Liver (tissue), 9 donors: ENCODE results near the gene SNX6. TPM values are rescaled to one million over a fixed set of nuclear protein-coding genes. Genes with fewer than 3 reads are reported as not detected.

Experiments
- DNase-seq: peaks from one replicate; pipeline ENCODE4 v3.0.0-alpha.2; 2017; ENCODE audit warnings: low spot score
- H3K27ac ChIP-seq, 2 donors: one replicate each; pipeline ENCODE4 v1.7.0; 2013; ENCODE audit warnings: inconsistent platforms in 2 of 2, low read length in 2 of 2, control low read depth in 1 of 2, low read depth in 1 of 2, mild to moderate bottlenecking in 1 of 2
- H3K27me3 ChIP-seq, 4 donors: one replicate each; pipeline versions ENCODE4 v1.6.1 to v1.7.0; 2013; ENCODE audit warnings: low read length in 3 of 4, inconsistent platforms in 1 of 4, mild to moderate bottlenecking in 1 of 4, moderate library complexity in 1 of 4; ENCODE audit not compliant: control insufficient read depth in 4 of 4, insufficient read depth in 4 of 4
- H3K36me3 ChIP-seq, 4 donors: one replicate each; pipeline versions ENCODE4 v1.6.1 to v1.7.0; 2013; ENCODE audit warnings: low read length in 3 of 4, mild to moderate bottlenecking in 3 of 4, low read depth in 1 of 4, moderate library complexity in 1 of 4; ENCODE audit not compliant: control insufficient read depth in 4 of 4, insufficient read depth in 3 of 4
- H3K4me1 ChIP-seq, 4 donors: one replicate each; pipeline versions ENCODE4 v1.6.1 to v1.7.0; 2013; ENCODE audit warnings: low read length in 3 of 4, mild to moderate bottlenecking in 3 of 4, moderate library complexity in 1 of 4; ENCODE audit not compliant: control insufficient read depth in 4 of 4, insufficient read depth in 4 of 4
- H3K4me3 ChIP-seq, 3 donors: one replicate each; pipeline versions ENCODE4 v1.6.1 to v1.7.0; 2013; ENCODE audit warnings: low read length in 3 of 3, control low read depth in 1 of 3, low read depth in 1 of 3, mild to moderate bottlenecking in 1 of 3
- H3K9ac ChIP-seq, 2 donors: one replicate each; pipeline ENCODE4 v1.7.0; 2013; ENCODE audit warnings: low read length in 2 of 2, mild to moderate bottlenecking in 2 of 2, moderate library complexity in 2 of 2, control low read depth in 1 of 2, low read depth in 1 of 2
- H3K9me3 ChIP-seq, 4 donors: one replicate each; pipeline versions ENCODE4 v1.6.1 to v1.7.0; 2013; ENCODE audit warnings: low read length in 3 of 4; ENCODE audit not compliant: control insufficient read depth in 4 of 4
- ATF3 ChIP-seq: IDR thresholded peaks from 2 replicates; pipeline ENCODE4 v1.6.1; 2016; ENCODE audit warnings: antibody characterized with exemption
- CTCF ChIP-seq: fragments of 150-350 bp; IDR thresholded peaks from 2 replicates; pipeline ENCODE4 v1.5.1; 2017; ENCODE audit warnings: improper control_type of control experiment, low read depth, low read length; ENCODE audit not compliant: missing input control
- EGR1 ChIP-seq, 2 donors: IDR thresholded peaks; 2 replicates each; pipeline ENCODE4 v1.6.1; 2016 to 2018; ENCODE audit warnings: antibody characterized with exemption in 2 of 2, low read depth in 2 of 2
- FOXA1 ChIP-seq: IDR thresholded peaks from 2 replicates; pipeline ENCODE4 v1.6.1; 2016; ENCODE audit warnings: antibody characterized with exemption
- FOXA2 ChIP-seq: IDR thresholded peaks from 2 replicates; pipeline ENCODE4 v1.6.1; 2016; ENCODE audit warnings: antibody characterized with exemption
- GABPA ChIP-seq, 2 donors: IDR thresholded peaks in 1 of 2; conservative IDR thresholded peaks in 1 of 2; 2 replicates each; pipeline ENCODE4 v1.6.1; 2016; ENCODE audit warnings: antibody characterized with exemption in 2 of 2, mild to moderate bottlenecking in 1 of 2, moderate library complexity in 1 of 2
- HNF4A ChIP-seq, 2 donors: conservative IDR thresholded peaks; 2 replicates each; pipeline ENCODE4 v1.6.1; 2016; ENCODE audit warnings: antibody characterized with exemption in 2 of 2, mild to moderate bottlenecking in 2 of 2
- HNF4G ChIP-seq: IDR thresholded peaks from 2 replicates; pipeline ENCODE4 v1.6.1; 2016; ENCODE audit warnings: antibody characterized with exemption
- JUND ChIP-seq, 2 donors: IDR thresholded peaks; 2 replicates each; pipeline ENCODE4 v1.6.1; 2016; ENCODE audit warnings: antibody characterized with exemption in 2 of 2
- MAX ChIP-seq: IDR thresholded peaks from 2 replicates; pipeline ENCODE4 v1.6.1; 2016; ENCODE audit warnings: antibody characterized with exemption
- NR2F2 ChIP-seq: IDR thresholded peaks from 2 replicates; pipeline ENCODE4 v1.6.1; 2016; ENCODE audit warnings: antibody characterized with exemption
- RAD21 ChIP-seq, 2 donors: IDR thresholded peaks; 2 replicates each; pipeline ENCODE4 v1.6.1; 2016; ENCODE audit warnings: antibody characterized with exemption in 2 of 2, mild to moderate bottlenecking in 2 of 2
- RXRA ChIP-seq, 2 donors: IDR thresholded peaks; 2 replicates each; pipeline ENCODE4 v1.6.1; 2017 to 2018; ENCODE audit warnings: antibody characterized with exemption in 2 of 2, mild to moderate bottlenecking in 1 of 2
- SP1 ChIP-seq: IDR thresholded peaks from 2 replicates; pipeline ENCODE4 v1.6.1; 2018; ENCODE audit warnings: antibody characterized with exemption, mild to moderate bottlenecking
- TAF1 ChIP-seq: conservative IDR thresholded peaks from 2 replicates; pipeline ENCODE4 v1.6.1; 2016; ENCODE audit warnings: antibody characterized with exemption, mild to moderate bottlenecking
- YY1 ChIP-seq: IDR thresholded peaks from 2 replicates; pipeline ENCODE4 v1.6.1; 2016; ENCODE audit warnings: antibody characterized with exemption, mild to moderate bottlenecking
- ZBTB33 ChIP-seq: IDR thresholded peaks from 2 replicates; pipeline ENCODE4 v1.6.1; 2016; ENCODE audit warnings: antibody characterized with exemption
- WGBS: extraction: QIAGEN DNeasy Blood & Tissue Kit; methylation state at CpG from one replicate; pipeline ENCODE4 v1.1.7; 2013; 5-methylcytosine and 5-hydroxymethylcytosine counted together
- polyA plus RNA-seq, 2 donors: library from polyadenylated mRNA; stranded (reverse) in 1 of 2; unstranded in 1 of 2; fragments of 200-250 nt in 1 of 2; fragments of >200 nt in 1 of 2; fragmentation: Nextera tagmentation in 1 of 2; extraction: Ambion mirVana in 1 of 2; gene quantifications; one replicate each; pipeline versions ENCODE4 v1.2.1 to v1.2.3, GENCODE V29; 2013 to 2015
- total RNA-seq, 2 donors: library from RNA; depleted of rRNA; stranded (reverse); fragments of >200 nt; gene quantifications; one replicate each; pipeline ENCODE4 v1.2.3, GENCODE V29; 2014
- TF ChIP-seq, protein P1 (sequence below): IDR thresholded peaks from 2 replicates; pipeline ENCODE4 v1.6.1; 2016; ENCODE audit warnings: antibody characterized with exemption, mild to moderate bottlenecking
- donor health status: healthy.
- donor health status: healthy.
- donor health status: healthy.
- donor health status: healthy.
- donor health status: healthy.

The SNX6 gene
- total and polyA plus RNA-seq, 4 donors: 23.5 to 62.2 (median 42.0) TPM

DNA sequence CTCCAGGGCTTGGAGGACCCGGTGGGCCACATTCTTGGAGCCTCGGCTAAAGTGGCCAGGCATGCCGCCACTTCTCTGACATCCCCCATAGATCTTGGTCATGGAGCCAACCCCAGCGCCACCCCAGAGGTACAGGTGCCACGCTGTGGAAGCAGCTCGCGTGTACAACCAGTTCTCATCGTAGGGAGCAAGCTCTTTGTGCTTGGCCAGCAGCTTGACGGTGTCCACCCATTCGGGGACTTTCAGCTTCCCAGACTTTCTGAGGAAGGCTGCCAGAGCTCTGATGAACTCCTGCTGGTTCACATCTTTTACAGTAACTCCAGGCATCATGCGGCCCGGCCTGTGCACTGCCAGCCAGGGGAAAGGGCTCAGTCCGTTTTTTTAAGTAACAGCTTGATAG is 61.1 kb downstream of the SNX6 start:
- Histone ChIP-seq H3K9ac (no peak overlapping the region), H3K36me3 (peaks cover 15 to 34% (median 26%) of the 10 kb centered on the region in 4 donors), H3K27me3 (no peaks in the 10 kb centered on the region), H3K9me3 (no peaks in the 10 kb centered on the region), H3K4me3 (no peak overlapping the region), H3K27ac (no peak overlapping the region), H3K4me1 (no peaks in the 10 kb centered on the region)
- 96% methylated on average over 13 of the region's 13 CpGs for WGBS
- TF ChIP-seq ZBTB33 (no peak), ATF3 (no peak), FOXA2 (no peak), GABPA (IDR thresholded peaks at IDR 0.05 in 1 of 2, conservative IDR thresholded peaks at IDR 0.05 in 1 of 2) (no peak), TAF1 (no peak), RAD21 (IDR thresholded peaks at IDR 0.05) (no peak), SP1 (no peak), FOXA1 (no peak), RXRA (IDR thresholded peaks at IDR 0.05) (no peak), HNF4A (conservative IDR thresholded peaks at IDR 0.05) (no peak)
- TF ChIP-seq, protein P1, sequence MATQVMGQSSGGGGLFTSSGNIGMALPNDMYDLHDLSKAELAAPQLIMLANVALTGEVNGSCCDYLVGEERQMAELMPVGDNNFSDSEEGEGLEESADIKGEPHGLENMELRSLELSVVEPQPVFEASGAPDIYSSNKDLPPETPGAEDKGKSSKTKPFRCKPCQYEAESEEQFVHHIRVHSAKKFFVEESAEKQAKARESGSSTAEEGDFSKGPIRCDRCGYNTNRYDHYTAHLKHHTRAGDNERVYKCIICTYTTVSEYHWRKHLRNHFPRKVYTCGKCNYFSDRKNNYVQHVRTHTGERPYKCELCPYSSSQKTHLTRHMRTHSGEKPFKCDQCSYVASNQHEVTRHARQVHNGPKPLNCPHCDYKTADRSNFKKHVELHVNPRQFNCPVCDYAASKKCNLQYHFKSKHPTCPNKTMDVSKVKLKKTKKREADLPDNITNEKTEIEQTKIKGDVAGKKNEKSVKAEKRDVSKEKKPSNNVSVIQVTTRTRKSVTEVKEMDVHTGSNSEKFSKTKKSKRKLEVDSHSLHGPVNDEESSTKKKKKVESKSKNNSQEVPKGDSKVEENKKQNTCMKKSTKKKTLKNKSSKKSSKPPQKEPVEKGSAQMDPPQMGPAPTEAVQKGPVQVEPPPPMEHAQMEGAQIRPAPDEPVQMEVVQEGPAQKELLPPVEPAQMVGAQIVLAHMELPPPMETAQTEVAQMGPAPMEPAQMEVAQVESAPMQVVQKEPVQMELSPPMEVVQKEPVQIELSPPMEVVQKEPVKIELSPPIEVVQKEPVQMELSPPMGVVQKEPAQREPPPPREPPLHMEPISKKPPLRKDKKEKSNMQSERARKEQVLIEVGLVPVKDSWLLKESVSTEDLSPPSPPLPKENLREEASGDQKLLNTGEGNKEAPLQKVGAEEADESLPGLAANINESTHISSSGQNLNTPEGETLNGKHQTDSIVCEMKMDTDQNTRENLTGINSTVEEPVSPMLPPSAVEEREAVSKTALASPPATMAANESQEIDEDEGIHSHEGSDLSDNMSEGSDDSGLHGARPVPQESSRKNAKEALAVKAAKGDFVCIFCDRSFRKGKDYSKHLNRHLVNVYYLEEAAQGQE: no peak
- DNase-seq: no peak

GRCh38 chr14:34562776-34563150 is 67.2 kb downstream of the SNX6 start:
- Histone ChIP-seq H3K9ac (no peak overlapping the region), H3K4me3 (no peak overlapping the region), H3K27me3 (no peaks in the 10 kb centered on the region), H3K4me1 (no peaks in the 10 kb centered on the region), H3K27ac (no peak overlapping the region), H3K9me3 (no peaks in the 10 kb centered on the region), H3K36me3 (peaks cover 3 to 14% (median 12%) of the 10 kb centered on the region in 4 donors)
- TF ChIP-seq SP1: no peak
- TF ChIP-seq, protein P1: no peak
- TF ChIP-seq HNF4A (conservative IDR thresholded peaks at IDR 0.05): no peak
- TF ChIP-seq CTCF: no peak
- TF ChIP-seq ATF3: no peak
- TF ChIP-seq RAD21 (IDR thresholded peaks at IDR 0.05): no peak
- no peak for TF ChIP-seq FOXA1
- TF ChIP-seq MAX: no peak
- no peak for TF ChIP-seq JUND (IDR thresholded peaks at IDR 0.05)
- TF ChIP-seq GABPA (IDR thresholded peaks at IDR 0.05 in 1 of 2, conservative IDR thresholded peaks at IDR 0.05 in 1 of 2): no peak
- no peak for TF ChIP-seq EGR1 (IDR thresholded peaks at IDR 0.05; ENCODE audit: low read depth in 2 of 2)
- no peak for TF ChIP-seq FOXA2
- no peak for TF ChIP-seq YY1
- no peak for TF ChIP-seq TAF1
- TF ChIP-seq HNF4G: no peak
- TF ChIP-seq NR2F2: no peak
- no peak for TF ChIP-seq ZBTB33
- DNase-seq: no peak
- 82% methylated on average over 8 of the region's 8 CpGs for WGBS
